Activated B cell treated with CpG ODN at 0.5 μM for 24 hours (primary cell): ENCODE results near the gene EIF6. TPM values are rescaled to one million over a fixed set of nuclear protein-coding genes. Genes with fewer than 3 reads are reported as not detected.

Experiments used
- ATAC-seq: fragments of 200-7000 bp; cut with Tn5 transposase; one replicate; pipeline ENCODE4 v1.10.0; 2021; ENCODE audit warnings: low read depth, mild to moderate bottlenecking, moderate library complexity
- CTCF ChIA-PET: fragments of 350-600 bp; sonication (Branson Sonifier 250); formaldehyde crosslinking; loops from one replicate; lab custom pipeline; 2021; ENCODE audit warnings: antibody characterized with exemption; lab: Charles Lee
- POLR2A ChIA-PET: fragments of 350-600 bp; sonication (Branson Sonifier 250); formaldehyde crosslinking; loops from one replicate; lab custom pipeline; 2021; ENCODE audit warnings: antibody characterized with exemption; lab: Charles Lee
- DNase-seq: peaks from one replicate; pipeline ENCODE4 v3.0.0; 2022
- H3K27ac Mint-ChIP-seq: one replicate; pipeline ENCODE4 v1.8.0; 2020; ENCODE audit warnings: mixed read lengths
- H3K27me3 Mint-ChIP-seq: one replicate; pipeline ENCODE4 v1.8.0; 2021; ENCODE audit warnings: mixed read lengths
- H3K36me3 Mint-ChIP-seq: one replicate; pipeline ENCODE4 v1.8.0; 2021; ENCODE audit warnings: low read depth, mixed read lengths
- H3K4me1 Mint-ChIP-seq: one replicate; pipeline ENCODE4 v1.8.0; 2021; ENCODE audit warnings: mixed read lengths
- H3K4me3 Mint-ChIP-seq: one replicate; pipeline ENCODE4 v1.8.0; 2020; ENCODE audit warnings: mild to moderate bottlenecking, mixed read lengths
- H3K9me3 Mint-ChIP-seq: one replicate; pipeline ENCODE4 v1.8.0; 2020; ENCODE audit warnings: mixed read lengths
- intact Hi-C: fragments of 100-400 bp; cut with micrococcal nuclease; formaldehyde crosslinking; loops from one replicate; pipeline ENCODE4 v1.15.1; 2024
- total RNA-seq: library from RNA; stranded (reverse); gene quantifications from 2 replicates; pipeline ENCODE4 v1.2.3, GENCODE V29; 2022
- TF ChIP-seq, protein P1 (sequence below): fragments of 200-600 bp; IDR thresholded peaks from one replicate; pipeline ENCODE4 v1.8.0; 2022; ENCODE audit warnings: antibody characterized with exemption, mild to moderate bottlenecking

EIF6 gene
- total RNA-seq, 1 donor from 2014 or later, result 137 TPM

DNA sequence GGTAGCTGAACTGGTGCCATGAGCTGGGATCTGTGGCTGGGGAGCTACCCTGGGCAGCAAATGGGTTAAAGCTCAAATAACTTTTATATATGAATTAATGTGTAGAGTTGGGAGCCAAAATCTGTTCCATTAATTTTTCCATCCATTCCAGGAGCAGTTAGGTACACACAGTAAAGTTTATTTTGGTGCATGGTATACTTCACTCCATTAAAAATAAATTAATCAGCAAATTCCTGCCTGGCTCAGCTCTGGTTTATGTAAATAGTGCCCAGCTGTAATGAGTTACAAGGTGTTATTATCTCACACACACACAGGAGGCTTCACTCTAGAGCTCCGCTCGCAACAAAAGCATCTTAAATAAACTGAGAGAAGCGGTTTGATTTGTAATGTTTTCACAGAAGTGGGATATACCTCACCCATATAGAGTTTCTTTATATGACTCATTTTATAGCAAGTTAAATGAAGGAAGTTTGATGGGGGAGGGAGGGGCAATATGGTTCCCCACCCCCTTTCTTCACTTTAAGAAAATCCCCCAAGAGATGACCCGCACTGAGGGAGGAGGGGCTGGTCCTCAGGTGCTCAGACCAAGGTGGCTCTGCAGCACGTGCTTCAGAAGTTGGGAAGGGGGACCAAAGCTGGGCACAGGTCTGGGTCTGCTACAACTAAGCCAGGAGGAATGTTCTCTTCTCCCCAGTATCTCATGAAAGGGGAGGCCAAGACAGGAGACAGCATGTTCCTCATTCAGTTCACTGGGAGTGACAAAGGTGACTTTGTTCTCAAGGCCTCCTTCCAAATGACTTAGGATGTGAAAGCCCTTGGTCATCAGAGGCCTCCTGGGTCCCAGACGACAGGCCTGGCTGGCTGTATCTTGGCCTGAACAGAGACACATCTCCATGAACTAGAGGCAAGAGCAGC lies 18.1 kb upstream of the EIF6 start:
- H3K4me1 Mint-ChIP-seq, result peaks cover 11% of the 10 kb centered on the region
- intact Hi-C loops, result loop anchor here (1.0 to 2.0 kb wide), 3 partner anchors 18 to 137 kb away; partner anchors contain the start of gene EIF6

DNA sequence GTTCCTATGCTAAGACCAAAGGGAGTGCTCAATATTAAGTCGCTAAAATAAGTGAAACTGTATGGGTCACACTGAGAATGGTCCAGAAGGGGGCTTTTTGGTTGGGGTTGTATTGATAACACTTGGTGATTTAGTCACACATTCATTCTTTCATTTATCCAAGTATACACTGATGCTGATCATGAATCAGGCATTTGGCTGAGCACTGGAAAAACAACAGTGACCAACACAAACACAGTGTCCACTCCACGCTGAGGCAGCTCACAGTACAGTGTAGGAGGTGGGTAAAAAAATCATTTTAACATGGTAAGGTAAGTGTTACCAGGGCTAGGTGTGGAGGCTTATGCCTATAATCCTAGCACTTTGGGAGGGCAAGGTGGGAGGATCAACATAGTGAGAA lies 16.9 kb upstream of the EIF6 start:
- TF ChIP-seq, protein P1, sequence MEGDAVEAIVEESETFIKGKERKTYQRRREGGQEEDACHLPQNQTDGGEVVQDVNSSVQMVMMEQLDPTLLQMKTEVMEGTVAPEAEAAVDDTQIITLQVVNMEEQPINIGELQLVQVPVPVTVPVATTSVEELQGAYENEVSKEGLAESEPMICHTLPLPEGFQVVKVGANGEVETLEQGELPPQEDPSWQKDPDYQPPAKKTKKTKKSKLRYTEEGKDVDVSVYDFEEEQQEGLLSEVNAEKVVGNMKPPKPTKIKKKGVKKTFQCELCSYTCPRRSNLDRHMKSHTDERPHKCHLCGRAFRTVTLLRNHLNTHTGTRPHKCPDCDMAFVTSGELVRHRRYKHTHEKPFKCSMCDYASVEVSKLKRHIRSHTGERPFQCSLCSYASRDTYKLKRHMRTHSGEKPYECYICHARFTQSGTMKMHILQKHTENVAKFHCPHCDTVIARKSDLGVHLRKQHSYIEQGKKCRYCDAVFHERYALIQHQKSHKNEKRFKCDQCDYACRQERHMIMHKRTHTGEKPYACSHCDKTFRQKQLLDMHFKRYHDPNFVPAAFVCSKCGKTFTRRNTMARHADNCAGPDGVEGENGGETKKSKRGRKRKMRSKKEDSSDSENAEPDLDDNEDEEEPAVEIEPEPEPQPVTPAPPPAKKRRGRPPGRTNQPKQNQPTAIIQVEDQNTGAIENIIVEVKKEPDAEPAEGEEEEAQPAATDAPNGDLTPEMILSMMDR, result no peak
- intact Hi-C loops, result no loop called here
- ATAC-seq, result no peak
- no peak overlapping the region for H3K27ac Mint-ChIP-seq
- peaks cover 11% of the 10 kb centered on the region for H3K4me1 Mint-ChIP-seq
- no peak for DNase-seq
- H3K4me3 Mint-ChIP-seq, result no peak overlapping the region
- no peaks in the 10 kb centered on the region for H3K27me3 Mint-ChIP-seq
- H3K9me3 Mint-ChIP-seq, result no peaks in the 10 kb centered on the region
- peaks cover 12% of the 10 kb centered on the region for H3K36me3 Mint-ChIP-seq
- ChIA-PET CTCF (no interaction called here), POLR2A (no interaction called here)

More for the DNA sequence above, 18.1 kb upstream of the EIF6 start:
- ChIA-PET POLR2A (interaction anchor here (0.6 to 1.1 kb wide), 2 partner anchors 19 to 511 kb away, joined by 3 to 10 read pairs; no protein-coding TSS in a partner anchor), CTCF (interaction anchor here (1.0 to 2.4 kb wide), 8 partner anchors 7 to 144 kb away, joined by 3 to 14 read pairs (median 4); partner anchors contain the start of gene MMP24OS)
- Mint-ChIP-seq H3K4me3 (no peak overlapping the region), H3K27me3 (no peaks in the 10 kb centered on the region), H3K36me3 (peaks cover 16% of the 10 kb centered on the region), H3K27ac (no peak overlapping the region), H3K9me3 (no peaks in the 10 kb centered on the region)
- TF ChIP-seq, protein P1, result no peak
- DNase-seq, result no peak
- no peak for ATAC-seq

DNA sequence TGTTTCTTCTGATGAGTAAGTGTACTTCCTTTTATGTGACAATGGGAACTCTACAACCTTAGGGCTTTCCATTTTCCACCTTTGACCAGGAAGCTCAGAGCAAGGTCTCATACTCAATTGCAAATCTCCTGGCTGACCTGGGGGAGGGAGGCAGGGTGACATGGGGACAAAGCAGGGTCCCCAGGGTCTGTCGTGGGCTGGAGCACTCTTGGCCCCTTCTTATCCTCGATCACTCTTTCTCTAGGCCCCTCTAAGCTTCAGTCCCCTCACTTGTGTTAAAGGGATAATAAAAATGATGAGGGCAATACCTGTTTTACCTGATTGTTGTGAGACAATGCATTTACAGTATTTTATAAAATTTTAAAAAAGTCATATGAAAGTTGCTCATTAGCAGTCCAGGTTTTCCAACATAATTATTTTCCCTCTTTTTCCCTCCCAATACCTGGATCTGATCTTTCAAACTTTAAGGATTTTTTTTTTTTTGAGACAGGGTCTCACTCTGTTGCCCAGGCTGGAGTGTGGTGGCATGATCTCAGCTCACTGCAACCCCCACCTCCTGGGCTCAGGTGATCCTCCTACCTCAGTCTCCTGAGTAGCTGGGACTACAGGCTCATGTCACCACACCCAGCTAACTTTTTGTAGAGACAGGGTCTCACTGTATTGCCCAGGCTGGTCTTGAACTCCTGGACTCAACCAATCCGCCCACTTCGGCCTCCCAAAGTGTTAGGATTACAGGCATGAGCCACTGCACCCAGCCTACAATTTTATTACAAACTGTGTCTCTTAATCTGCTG lies 16.1 kb upstream of the EIF6 start:
- intact Hi-C loops, result no loop called here
- CTCF ChIA-PET, result no interaction called here
- ATAC-seq (no peak), DNase-seq (no peak)
- POLR2A ChIA-PET, result interaction anchor here (0.6 kb wide), 1 partner anchor 145 kb away, joined by 3 read pairs; no protein-coding TSS in a partner anchor
- Mint-ChIP-seq H3K27me3 (no peaks in the 10 kb centered on the region), H3K9me3 (no peaks in the 10 kb centered on the region), H3K36me3 (peaks cover 5% of the 10 kb centered on the region), H3K27ac (no peak overlapping the region), H3K4me3 (no peak overlapping the region), H3K4me1 (peaks cover 7% of the 10 kb centered on the region)
- TF ChIP-seq, protein P1, result no peak

DNA sequence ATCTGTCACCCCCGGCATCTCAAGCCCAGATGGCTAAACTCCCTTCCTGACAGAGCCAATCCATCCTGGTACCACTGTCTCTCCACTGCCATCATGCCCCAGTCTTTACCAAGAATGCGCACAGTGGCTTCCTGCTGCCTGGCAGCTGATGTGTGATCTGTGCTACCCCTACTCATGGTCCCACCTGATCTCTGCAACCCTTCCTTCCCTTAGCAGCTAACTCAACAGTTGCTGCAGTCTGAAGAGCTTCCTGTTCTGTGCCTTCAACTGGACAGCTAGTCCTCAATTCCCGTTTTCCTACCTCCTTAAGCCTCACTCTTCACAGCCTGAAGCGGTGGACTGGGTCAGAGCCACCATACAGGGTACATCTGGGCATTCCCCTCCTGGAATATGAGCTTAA lies 15.2 kb upstream of the EIF6 start:
- ChIA-PET CTCF (no interaction called here), POLR2A (no interaction called here)
- no peaks in the 10 kb centered on the region for H3K27me3 Mint-ChIP-seq
- H3K4me1 Mint-ChIP-seq, result peaks cover 4% of the 10 kb centered on the region
- no peak for DNase-seq
- TF ChIP-seq, protein P1, result no peak
- peaks cover 5% of the 10 kb centered on the region for H3K36me3 Mint-ChIP-seq
- H3K27ac Mint-ChIP-seq, result no peak overlapping the region
- intact Hi-C loops, result no loop called here
- no peaks in the 10 kb centered on the region for H3K9me3 Mint-ChIP-seq
- ATAC-seq, result no peak
- H3K4me3 Mint-ChIP-seq, result no peak overlapping the region
